SH-SY5Y (cell line): Measurements from ENCODE around the gene PLCE1.

Experiments
- GATA2 ChIP-seq: IDR thresholded peaks from 2 replicates; pipeline ENCODE4 v1.6.1; 2011; ENCODE audit warnings: mild to moderate bottlenecking, low read depth, low read length
- GATA3 ChIP-seq: IDR thresholded peaks from 2 replicates; pipeline ENCODE4 v1.6.1; 2011; ENCODE audit warnings: low read depth, mild to moderate bottlenecking, low read length, moderate library complexity

PLCE1 gene

GRCh38 chr10:93993782-93994437, at the start of gene PLCE1:
Gene PLCE1 (plus strand): TSS chr10:93993931. CDS start chr10:94031047, 37,116 bp downstream.
- TF ChIP-seq GATA2 (no peak), GATA3 (no peak)

- TF ChIP-seq GATA3 (no peak), GATA2 (no peak)
These were observed 47.9 kb upstream of the PLCE1 start for GRCh38 chr10:93945819-93946218.

- TF ChIP-seq GATA3 (no peak), GATA2 (no peak)
These were observed 46.7 kb upstream of the PLCE1 start for GRCh38 chr10:93947055-93947454.

- TF ChIP-seq GATA3 (no peak), GATA2 (no peak)
These were observed 46.2 kb upstream of the PLCE1 start for GRCh38 chr10:93947524-93947923.

GRCh38 chr10:93951905-93952304, 41.8 kb upstream of the PLCE1 start:
- TF ChIP-seq GATA2 (no peak), GATA3 (no peak)

- TF ChIP-seq GATA2 = no peak
- no peak for TF ChIP-seq GATA3
These were observed 39.4 kb upstream of the PLCE1 start for GRCh38 chr10:93954299-93954698.

- TF ChIP-seq GATA2 = no peak
These were observed 38.9 kb upstream of the PLCE1 start for GRCh38 chr10:93954726-93955363.

- no peak for TF ChIP-seq GATA3
- no peak for TF ChIP-seq GATA2
These were observed 34.9 kb upstream of the PLCE1 start for GRCh38 chr10:93958834-93959233.

GRCh38 chr10:93962973-93963372, 30.8 kb upstream of the PLCE1 start:
- no peak for TF ChIP-seq GATA3

- no peak for TF ChIP-seq GATA3
- TF ChIP-seq GATA2 = no peak
These were observed 30.3 kb upstream of the PLCE1 start for GRCh38 chr10:93963434-93963833.

- TF ChIP-seq GATA2 (no peak), GATA3 (no peak)
These were observed 27.8 kb upstream of the PLCE1 start for GRCh38 chr10:93965911-93966310.

GRCh38 chr10:93967756-93968155, 26.0 kb upstream of the PLCE1 start:
- no peak for TF ChIP-seq GATA3
- no peak for TF ChIP-seq GATA2

- TF ChIP-seq GATA3 (no peak), GATA2 (no peak)
These were observed 25.2 kb upstream of the PLCE1 start for GRCh38 chr10:93968540-93968945.

GRCh38 chr10:93973748-93974445, 19.8 kb upstream of the PLCE1 start:
- TF ChIP-seq GATA3 (no peak), GATA2 (no peak)

- TF ChIP-seq GATA2 (no peak), GATA3 (no peak)
These were observed 16.3 kb upstream of the PLCE1 start for GRCh38 chr10:93977442-93977841.

- TF ChIP-seq GATA2 = no peak
- no peak for TF ChIP-seq GATA3
These were observed 13.2 kb upstream of the PLCE1 start for GRCh38 chr10:93980486-93980885.
